Measurements from ENCODE around the gene SERTAD4.

DNA sequence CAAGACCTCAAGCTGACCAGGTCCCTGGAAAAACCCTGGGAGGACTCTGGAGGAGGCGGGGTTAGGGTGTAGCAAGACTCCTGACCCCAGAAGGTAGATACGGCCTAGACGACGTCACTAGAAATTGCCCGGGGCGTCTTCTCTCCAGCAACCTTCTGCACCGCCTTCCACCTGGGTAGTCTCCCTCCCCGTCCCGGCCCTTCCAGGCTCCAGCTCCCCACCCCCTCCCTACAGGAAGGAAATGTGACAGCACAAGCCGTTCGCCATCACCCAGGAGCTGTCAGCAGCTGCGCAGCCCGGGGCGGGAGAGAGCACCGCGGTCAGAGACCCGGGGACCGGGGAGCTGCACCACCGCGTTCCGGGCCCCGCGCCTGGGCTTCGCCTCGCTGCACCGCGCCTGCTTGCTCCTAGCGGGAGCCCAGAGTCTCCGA is 20.0 kb downstream of the SERTAD4 start:
- no peak for TF ChIP-seq EZH2phosphoT487 (IDR thresholded peaks at IDR 0.05; ENCODE audit: insufficient read depth, low read depth)
- TF ChIP-seq EZH2 (IDR thresholded peaks at IDR 0.05; ENCODE audit: insufficient read depth, poor library complexity, severe bottlenecking), result no peak

Measured in GM23248 (cell line).